A673 (cell line): Measurements from ENCODE around the gene CCR6. TPM values are rescaled to one million over a fixed set of nuclear protein-coding genes. Genes with fewer than 3 reads are reported as not detected.
"Not testable (repeated sequence)": the region's sequence is repeated elsewhere in the genome, so short reads cannot be mapped to it uniquely, and the experiment has no call there.

ENCODE experiments used
- BruUV-seq: library from RNA; stranded (reverse); fragments of 400-500 nt; replicated peaks from 2 replicates; lab custom pipeline; 2021; lab: Mats Ljungman, UMichigan
- CTCF ChIA-PET: fragments of 300-600 bp; sonication (Branson Sonifier 250); formaldehyde crosslinking; loops from one replicate; lab custom pipeline; 2022; ENCODE audit warnings: antibody characterized with exemption; lab: Charles Lee
- POLR2A ChIA-PET: fragments of 300-600 bp; sonication (Branson Sonifier 250); formaldehyde crosslinking; loops from one replicate; lab custom pipeline; 2022; ENCODE audit warnings: antibody characterized with exemption; ENCODE audit not compliant: low non-redundant PET; lab: Charles Lee
- DNase-seq: peaks from one replicate; pipeline ENCODE4 v3.0.0-alpha.2; 2015; ENCODE audit warnings: low spot score
- H3K27ac ChIP-seq: fragments of 200-600 bp; sonication (generic); 2 replicates; pipeline ENCODE4 v1.5.1; 2016; ENCODE audit warnings: mixed run types, low read depth, mild to moderate bottlenecking, mixed read lengths, antibody characterized with exemption, low read length; ENCODE audit not compliant: poor library complexity, severe bottlenecking
- H3K27me3 ChIP-seq: fragments of 200-600 bp; sonication (generic); replicated peaks from 2 replicates; pipeline ENCODE4 v1.6.1; 2017; ENCODE audit warnings: mixed run types, low read depth, mild to moderate bottlenecking, mixed read lengths, antibody characterized with exemption, low read length; ENCODE audit not compliant: insufficient read depth, poor library complexity
- H3K36me3 ChIP-seq: fragments of 200-600 bp; sonication (generic); 2 replicates; pipeline ENCODE4 v1.6.1; 2016; ENCODE audit warnings: mixed run types, mild to moderate bottlenecking, mixed read lengths, antibody characterized with exemption, low read length; ENCODE audit not compliant: insufficient read depth, poor library complexity, severe bottlenecking
- H3K4me1 ChIP-seq: fragments of 200-600 bp; sonication (generic); 2 replicates; pipeline ENCODE4 v1.6.1; 2017; ENCODE audit warnings: mixed run types, mild to moderate bottlenecking, mixed read lengths, antibody characterized with exemption, low read length; ENCODE audit not compliant: insufficient read depth, poor library complexity, severe bottlenecking
- H3K4me3 ChIP-seq: fragments of 200-600 bp; sonication (generic); 2 replicates; pipeline ENCODE4 v1.5.1; 2016; ENCODE audit warnings: low read depth, mixed run types, mild to moderate bottlenecking, mixed read lengths, low read length; ENCODE audit not compliant: poor library complexity, severe bottlenecking
- H3K9me3 ChIP-seq: fragments of 200-600 bp; sonication (generic); 2 replicates; pipeline ENCODE4 v1.6.1; 2016; ENCODE audit warnings: mixed run types, low read depth, mild to moderate bottlenecking, mixed read lengths, antibody characterized with exemption, low read length; ENCODE audit not compliant: poor library complexity, severe bottlenecking
- CTCF ChIP-seq: fragments of 300-800, 200-600 bp; sonication (generic); conservative IDR thresholded peaks from 2 replicates; pipeline ENCODE4 v1.5.1; 2017; ENCODE audit warnings: low read depth, mild to moderate bottlenecking, antibody characterized with exemption, low read length, moderate library complexity, mixed read lengths
- EZH2 ChIP-seq: fragments of 200-600 bp; sonication (generic); IDR thresholded peaks from 2 replicates; pipeline ENCODE4 v1.6.1; 2017; ENCODE audit warnings: borderline replicate concordance, low read depth, mild to moderate bottlenecking, mixed read lengths, antibody characterized with exemption, low read length; ENCODE audit not compliant: poor library complexity, severe bottlenecking
- intact Hi-C: fragments of 100-400 bp; cut with micrococcal nuclease; formaldehyde crosslinking; loops from one replicate; pipeline ENCODE4 v1.10.0; 2022; ENCODE audit not compliant: unreplicated experiment
- total RNA-seq: library from RNA; stranded (reverse); gene quantifications from 2 replicates; pipeline ENCODE4 v1.2.3, GENCODE V29; 2021

CCR6 gene
- total RNA-seq, 1 experiment from 2014 or later, result not detected

GRCh38 chr6:167078745-167079144 is 44.2 kb upstream of the CCR6 start:
- DNase-seq, result no peak
- Histone ChIP-seq H3K9me3 (no peaks in the 10 kb centered on the region), H3K36me3 (no peaks in the 10 kb centered on the region), H3K4me3 (no peak overlapping the region), H3K27ac (no peak overlapping the region), H3K27me3 (peaks cover 2% of the 10 kb centered on the region), H3K4me1 (no peaks in the 10 kb centered on the region)
- ChIA-PET POLR2A (no interaction called here), CTCF (no interaction called here)
- TF ChIP-seq CTCF (no peak), EZH2 (no peak)
- BruUV-seq, result no TSS peak
- intact Hi-C loops, result no loop called here

- BruUV-seq, result no TSS peak
- Histone ChIP-seq H3K27ac (no peak overlapping the region), H3K27me3 (peaks cover 2% of the 10 kb centered on the region), H3K4me3 (no peak overlapping the region), H3K36me3 (no peaks in the 10 kb centered on the region), H3K4me1 (no peaks in the 10 kb centered on the region), H3K9me3 (no peaks in the 10 kb centered on the region)
- DNase-seq, result no peak
- CTCF ChIA-PET, result no interaction called here
- intact Hi-C loops, result no loop called here
- POLR2A ChIA-PET, result no interaction called here
- TF ChIP-seq CTCF, result no peak
These were observed 43.0 kb upstream of the CCR6 start for GRCh38 chr6:167079853-167080297.

GRCh38 chr6:167087857-167088354 is 35.0 kb upstream of the CCR6 start:
- ChIA-PET POLR2A (no interaction called here), CTCF (no interaction called here)
- Histone ChIP-seq H3K4me3 (no peak overlapping the region), H3K27ac (no peak overlapping the region), H3K9me3 (peaks cover 10% of the 10 kb centered on the region), H3K36me3 (no peaks in the 10 kb centered on the region), H3K27me3 (no peaks in the 10 kb centered on the region), H3K4me1 (no peaks in the 10 kb centered on the region)
- BruUV-seq, result no TSS peak
- no peak for TF ChIP-seq CTCF
- no peak for TF ChIP-seq EZH2
- intact Hi-C loops, result no loop called here
- DNase-seq, result no peak

- H3K27ac ChIP-seq, H3K27me3 ChIP-seq, POLR2A ChIA-PET, CTCF ChIA-PET, H3K4me3 ChIP-seq, intact Hi-C loops, H3K4me1 ChIP-seq, H3K9me3 ChIP-seq, H3K36me3 ChIP-seq, DNase-seq, BruUV-seq: not testable (repeated sequence)
These were observed 34.2 kb upstream of the CCR6 start for GRCh38 chr6:167088741-167089140.
